Measurements from ENCODE around the gene ZNF354C.
A peak's percentile ranks its signal among the peaks of the same experiment; 100 is the strongest.

The ZNF354C gene

GRCh38 chr5:179054036-179054785 lies 6.0 kb upstream of the ZNF354C start:
- CTCF ChIA-PET: interaction anchor here (0.6 kb wide), 1 partner anchor 14 kb away, joined by 3 read pairs; no protein-coding TSS in a partner anchor
- POLR2A ChIA-PET (ENCODE audit: low non-redundant PET): no interaction called here
- no peak for TF ChIP-seq CTCF (conservative IDR thresholded peaks at IDR 0.05; ENCODE audit: low read depth)
- no peak for DNase-seq (ENCODE audit: low spot score)
- H3K27ac ChIP-seq: no peak overlapping the region

- no peak for TF ChIP-seq CTCF (conservative IDR thresholded peaks at IDR 0.05; ENCODE audit: low read depth)
- POLR2A ChIA-PET (ENCODE audit: low non-redundant PET): no interaction called here
- H3K27ac ChIP-seq: no peak overlapping the region
- CTCF ChIA-PET: no interaction called here
- no peak for DNase-seq (ENCODE audit: low spot score)
These were observed 5.3 kb upstream of the ZNF354C start for GRCh38 chr5:179054876-179055275.

DNA sequence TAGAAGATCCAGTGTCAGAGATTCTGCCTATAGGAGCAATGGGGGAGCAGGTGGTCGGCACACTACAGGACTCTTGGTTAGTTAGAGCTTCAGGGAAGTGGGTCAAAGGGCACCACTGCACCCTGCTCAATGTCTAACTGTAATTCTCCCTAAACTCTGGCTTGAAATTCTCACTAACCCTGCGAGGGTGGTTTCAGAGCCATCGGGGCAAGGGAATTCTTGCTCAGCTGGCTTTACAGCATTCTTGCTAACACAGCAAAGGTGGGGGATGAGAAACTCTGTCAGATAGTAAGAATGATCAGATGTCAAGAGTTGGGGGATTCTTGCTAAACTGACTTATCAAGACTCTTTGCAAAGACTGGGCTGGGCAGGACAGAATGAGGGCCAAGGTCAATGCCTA lies 4.7 kb upstream of the ZNF354C start:
- TF ChIP-seq CTCF (conservative IDR thresholded peaks at IDR 0.05; ENCODE audit: low read depth): no peak
- ChIA-PET POLR2A (ENCODE audit: low non-redundant PET) (no interaction called here), CTCF (no interaction called here)
- no peak for DNase-seq (ENCODE audit: low spot score)
- H3K27ac ChIP-seq: no peak overlapping the region

DNA sequence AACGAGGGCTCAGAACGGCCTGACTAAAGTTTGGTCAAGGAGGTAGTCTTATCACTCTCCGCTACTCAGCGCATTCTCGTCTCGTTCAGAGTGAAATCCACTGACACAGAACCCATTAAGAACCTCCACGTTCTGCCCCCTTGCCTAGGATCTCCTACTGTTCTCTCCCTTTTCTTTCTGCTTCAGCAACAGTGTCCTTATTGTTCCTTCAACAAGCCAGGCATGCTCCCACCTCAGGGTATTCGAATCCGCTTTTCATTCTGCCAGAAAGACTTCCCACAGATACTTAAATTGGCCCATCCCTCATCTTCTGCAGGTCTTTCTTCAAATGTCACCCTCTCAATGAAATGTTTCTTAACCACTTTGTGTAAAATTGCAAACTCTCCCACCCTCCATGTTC lies 4.3 kb upstream of the ZNF354C start:
- POLR2A ChIA-PET (ENCODE audit: low non-redundant PET): no interaction called here
- H3K27ac ChIP-seq: no peak overlapping the region
- no peak for TF ChIP-seq CTCF (conservative IDR thresholded peaks at IDR 0.05; ENCODE audit: low read depth)
- no peak for DNase-seq (ENCODE audit: low spot score)
- CTCF ChIA-PET: no interaction called here

- no peak for DNase-seq (ENCODE audit: low spot score)
- ChIA-PET CTCF (no interaction called here), POLR2A (ENCODE audit: low non-redundant PET) (no interaction called here)
- peak overlapping the region; percentile 73 for H3K27ac ChIP-seq
- no peak for TF ChIP-seq CTCF (conservative IDR thresholded peaks at IDR 0.05; ENCODE audit: low read depth)
These were observed 852 bp downstream of the ZNF354C start for GRCh38 chr5:179061025-179061424.

DNA sequence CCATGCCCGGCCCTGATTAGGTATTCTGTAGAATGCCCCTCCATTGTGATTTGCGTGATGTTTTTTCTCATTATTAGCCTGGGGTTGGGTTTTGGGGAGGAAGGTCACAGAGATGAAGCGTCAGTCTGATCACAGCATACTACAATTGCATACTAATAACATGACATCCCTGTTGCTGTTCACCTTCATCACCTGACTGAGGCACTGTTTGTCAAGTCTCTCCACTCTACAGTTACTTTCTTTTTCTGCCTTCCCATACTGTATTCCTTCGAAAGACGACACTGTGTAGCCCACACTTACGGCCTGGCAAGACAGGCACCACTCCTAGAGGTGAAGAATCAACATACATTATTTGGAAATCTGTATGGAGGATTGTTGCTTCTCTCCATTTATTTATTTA lies 5.5 kb downstream of the ZNF354C start:
- no peak for TF ChIP-seq CTCF (conservative IDR thresholded peaks at IDR 0.05; ENCODE audit: low read depth)
- no peak for DNase-seq (ENCODE audit: low spot score)
- ChIA-PET CTCF (no interaction called here), POLR2A (ENCODE audit: low non-redundant PET) (no interaction called here)
- no peak overlapping the region for H3K27ac ChIP-seq

All from RWPE1 (cell line).